GM12875 (cell line): ENCODE results near the gene NELL2.

ENCODE experiments used
- H3K4me3 ChIP-seq: one replicate; pipeline ENCODE4 v1.5.1; 2011; ENCODE audit warnings: low read depth, low read length, control low read depth
- TF ChIP-seq, protein P1 (sequence below): IDR thresholded peaks from 2 replicates; pipeline ENCODE4 v1.5.1; 2011; ENCODE audit warnings: low read depth, mild to moderate bottlenecking, control low read depth, inconsistent platforms, low read length, moderate library complexity, borderline replicate concordance; ENCODE audit not compliant: insufficient read depth

NELL2 gene

DNA sequence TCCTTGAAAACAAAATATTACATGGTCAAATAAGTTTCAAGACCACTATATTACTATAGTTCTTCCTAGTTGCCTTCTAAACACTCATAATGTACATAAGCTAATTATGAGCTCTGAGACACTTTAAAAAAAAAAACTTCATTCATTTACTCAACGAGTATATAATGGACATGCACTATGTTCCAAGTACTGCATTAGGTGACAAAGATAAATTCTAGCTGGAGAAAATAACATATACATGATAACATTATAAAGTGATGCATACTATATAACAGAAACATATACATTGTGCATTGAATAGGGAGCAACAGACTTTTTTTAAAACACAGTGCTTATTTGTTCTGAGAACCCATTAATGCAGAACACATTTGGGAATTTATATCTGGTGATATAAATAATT, 202.3 kb downstream of the NELL2 start:
- H3K4me3 ChIP-seq: no peak overlapping the region
- TF ChIP-seq, protein P1, sequence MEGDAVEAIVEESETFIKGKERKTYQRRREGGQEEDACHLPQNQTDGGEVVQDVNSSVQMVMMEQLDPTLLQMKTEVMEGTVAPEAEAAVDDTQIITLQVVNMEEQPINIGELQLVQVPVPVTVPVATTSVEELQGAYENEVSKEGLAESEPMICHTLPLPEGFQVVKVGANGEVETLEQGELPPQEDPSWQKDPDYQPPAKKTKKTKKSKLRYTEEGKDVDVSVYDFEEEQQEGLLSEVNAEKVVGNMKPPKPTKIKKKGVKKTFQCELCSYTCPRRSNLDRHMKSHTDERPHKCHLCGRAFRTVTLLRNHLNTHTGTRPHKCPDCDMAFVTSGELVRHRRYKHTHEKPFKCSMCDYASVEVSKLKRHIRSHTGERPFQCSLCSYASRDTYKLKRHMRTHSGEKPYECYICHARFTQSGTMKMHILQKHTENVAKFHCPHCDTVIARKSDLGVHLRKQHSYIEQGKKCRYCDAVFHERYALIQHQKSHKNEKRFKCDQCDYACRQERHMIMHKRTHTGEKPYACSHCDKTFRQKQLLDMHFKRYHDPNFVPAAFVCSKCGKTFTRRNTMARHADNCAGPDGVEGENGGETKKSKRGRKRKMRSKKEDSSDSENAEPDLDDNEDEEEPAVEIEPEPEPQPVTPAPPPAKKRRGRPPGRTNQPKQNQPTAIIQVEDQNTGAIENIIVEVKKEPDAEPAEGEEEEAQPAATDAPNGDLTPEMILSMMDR: no peak

DNA sequence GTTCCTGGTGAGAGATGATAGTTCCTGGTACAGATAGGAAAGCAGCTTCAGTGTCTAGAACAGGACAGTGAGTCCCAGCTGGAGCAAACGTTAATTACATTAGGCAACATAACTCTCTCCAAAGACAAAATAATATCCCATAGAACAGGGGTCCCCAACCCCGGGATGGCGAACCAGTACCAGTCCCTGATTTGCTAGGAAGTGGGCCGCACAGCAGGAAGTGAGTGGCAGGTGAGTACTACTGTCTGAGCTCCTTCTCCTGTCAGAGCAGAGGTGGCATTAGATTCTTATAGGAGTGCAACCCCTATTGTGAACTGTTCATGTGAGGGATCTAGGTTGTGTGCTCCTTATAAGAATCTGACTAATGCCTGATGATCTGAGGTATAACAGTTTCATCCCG, 204.1 kb downstream of the NELL2 start:
- TF ChIP-seq, protein P1: no peak
- no peak overlapping the region for H3K4me3 ChIP-seq

DNA sequence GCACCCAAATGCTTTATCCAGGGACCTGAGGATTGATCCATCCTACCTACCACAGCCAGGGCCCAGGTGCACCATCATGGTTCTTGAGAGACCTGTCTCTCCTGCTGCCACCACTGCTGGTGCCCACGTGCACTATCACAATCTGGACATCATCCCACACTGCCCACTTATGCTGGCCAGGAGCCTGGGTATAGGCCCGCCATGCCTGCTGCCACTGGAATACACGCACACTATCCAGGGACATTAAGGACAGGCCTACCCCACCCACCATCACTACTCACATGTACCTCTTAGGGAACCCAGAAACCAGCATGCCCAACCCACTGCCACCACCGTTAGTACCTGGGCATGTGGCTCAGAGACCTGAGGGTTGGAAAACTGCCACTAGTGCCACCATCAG, 207.7 kb downstream of the NELL2 start:
- H3K4me3 ChIP-seq: no peak overlapping the region
- TF ChIP-seq, protein P1: no peak

DNA sequence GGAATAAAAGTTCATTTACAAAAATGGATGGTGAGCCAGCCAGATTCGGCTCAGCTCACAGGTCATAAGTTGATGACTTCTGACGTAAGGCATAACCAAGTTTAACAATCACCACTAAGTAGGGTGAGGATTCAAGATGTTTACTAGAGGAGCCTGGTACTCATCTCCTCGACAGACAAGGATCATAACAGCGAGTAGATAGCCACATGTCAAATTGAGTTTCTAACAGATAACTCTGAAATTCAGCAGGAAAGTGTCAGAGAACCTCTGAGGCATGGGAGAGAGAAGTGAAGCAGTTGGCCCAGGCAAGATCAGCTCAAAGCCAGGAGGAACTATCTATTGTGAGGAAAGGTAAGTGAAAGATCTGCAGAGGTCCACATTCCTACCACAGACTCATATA, 208.7 kb downstream of the NELL2 start:
- no peak overlapping the region for H3K4me3 ChIP-seq
- TF ChIP-seq, protein P1: no peak

DNA sequence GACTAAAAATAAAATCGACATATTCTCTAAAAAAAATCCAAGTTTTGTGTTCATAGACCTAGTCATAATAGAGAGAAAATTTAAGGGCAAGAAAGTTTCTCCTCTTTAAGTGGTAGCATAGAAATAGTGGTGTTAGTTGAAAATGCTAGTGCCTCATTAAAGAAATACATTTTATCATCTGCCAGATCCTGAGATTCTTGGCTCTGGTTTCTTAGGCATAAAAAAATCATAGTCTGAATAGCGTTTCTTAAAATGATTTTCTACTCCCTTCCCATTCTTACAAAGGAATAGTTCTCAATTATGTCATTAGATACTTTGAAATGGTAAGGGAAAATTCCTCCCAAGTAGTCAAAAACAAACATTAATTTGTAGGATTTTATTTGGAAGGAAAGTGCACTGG, 212.8 kb downstream of the NELL2 start:
- H3K4me3 ChIP-seq: no peak overlapping the region
- TF ChIP-seq, protein P1: no peak

DNA sequence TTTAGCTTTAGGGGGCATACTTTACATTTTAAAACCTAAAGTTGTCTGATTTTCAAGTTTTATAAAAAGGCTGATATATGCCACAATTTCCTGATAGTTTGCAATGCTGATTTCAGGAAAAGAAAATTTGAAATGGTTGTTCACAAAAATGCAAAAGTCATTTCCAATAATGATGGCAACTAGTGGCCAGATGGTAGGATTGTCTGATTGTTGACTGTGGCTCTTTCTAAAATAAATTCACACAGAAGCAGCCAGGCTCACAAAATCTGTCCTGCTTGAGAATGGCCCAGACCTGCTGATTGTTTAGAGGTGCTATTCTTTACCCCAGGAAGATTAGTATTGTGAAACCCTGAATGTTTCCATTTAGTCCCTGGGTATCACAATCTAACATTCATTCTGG, 220.3 kb downstream of the NELL2 start:
- H3K4me3 ChIP-seq: no peak overlapping the region
- TF ChIP-seq, protein P1: no peak

DNA sequence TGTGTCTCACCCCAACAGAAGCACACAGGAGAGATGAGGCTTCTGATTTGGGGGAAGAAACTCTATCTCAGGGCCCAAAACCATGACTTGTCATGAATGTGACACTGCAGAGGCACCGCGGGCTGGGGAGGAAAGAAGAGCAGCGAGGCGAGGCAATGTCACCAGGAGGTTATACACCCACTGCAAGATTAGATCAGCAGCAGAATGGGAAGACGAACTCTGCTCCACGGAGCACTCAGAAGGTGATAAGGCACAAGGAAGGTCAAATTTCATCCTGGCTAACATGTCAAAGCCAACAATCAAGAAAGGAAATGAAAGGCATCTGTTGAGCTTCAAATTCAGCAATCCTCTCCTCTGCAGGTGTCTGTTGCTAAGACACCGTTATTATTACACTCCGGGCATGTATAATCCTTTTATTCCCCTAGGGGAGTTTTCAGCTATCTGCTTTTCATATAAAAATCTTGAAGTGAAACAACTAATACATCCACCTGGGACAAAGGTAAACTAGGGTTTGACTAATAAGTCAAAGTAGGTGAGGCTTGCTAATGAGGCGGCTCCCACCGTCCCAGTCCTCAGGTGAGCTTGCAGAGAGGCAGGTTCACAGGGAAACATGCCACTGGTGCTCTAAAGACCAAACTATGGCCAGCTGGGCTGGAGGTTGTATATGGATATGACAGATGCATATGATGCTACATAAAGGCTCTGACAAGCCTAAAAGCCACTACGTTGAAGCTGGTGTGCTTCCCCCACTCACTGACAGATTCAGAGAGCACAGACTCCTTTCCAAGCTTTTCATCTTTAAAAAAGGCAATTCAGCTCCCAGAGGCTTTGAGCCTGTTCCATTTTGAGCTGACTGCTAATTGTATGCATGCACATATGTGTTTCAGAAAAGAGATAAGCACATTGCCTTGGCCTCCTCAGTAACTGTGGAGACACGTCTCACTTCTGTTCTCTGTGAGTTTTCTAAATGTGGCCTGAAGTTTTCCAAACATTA, 221.2 kb downstream of the NELL2 start:
- H3K4me3 ChIP-seq: no peak overlapping the region
- TF ChIP-seq, protein P1: no peak
